GM12891 (cell line): ENCODE measurements around the gene MTFMT.
A peak's percentile ranks its signal among the peaks of the same experiment; 100 is the strongest.

Experiments
- DNase-seq: peaks from one replicate; pipeline ENCODE4 v3.0.0; 2011; ENCODE audit warnings: low spot score; ENCODE audit not compliant: insufficient read length
- FAIRE-seq: peaks from 2 replicates; lab custom pipeline; 2011; peaks lifted over from hg19 to GRCh38; lab: Jason Lieb, UNC
- PAX5 ChIP-seq: IDR thresholded peaks from 2 replicates; pipeline ENCODE4 v1.6.1; 2011; ENCODE audit warnings: low read length, moderate library complexity, mild to moderate bottlenecking; ENCODE audit not compliant: insufficient read depth, severe bottlenecking
- POLR2A ChIP-seq: IDR thresholded peaks from 2 replicates; pipeline ENCODE4 v1.6.1; 2011; ENCODE audit warnings: low read depth, low read length, control low read depth
- POLR2AphosphoS5 ChIP-seq: IDR thresholded peaks from 2 replicates; pipeline ENCODE4 v1.6.1; 2011; ENCODE audit warnings: low read depth, low read length, control low read depth
- POU2F2 ChIP-seq: IDR thresholded peaks from 2 replicates; pipeline ENCODE4 v1.6.1; 2011; ENCODE audit warnings: low read depth, mild to moderate bottlenecking, control low read depth, low read length, moderate library complexity
- SPI1 ChIP-seq: IDR thresholded peaks from 2 replicates; pipeline ENCODE4 v1.6.1; 2011; ENCODE audit warnings: low read depth, low read length, control low read depth
- TAF1 ChIP-seq: IDR thresholded peaks from 2 replicates; pipeline ENCODE4 v1.6.1; 2011; ENCODE audit warnings: low read depth, low read length, control low read depth

The MTFMT gene

GRCh38 chr15:64991536-64992135 is 37.8 kb downstream of the MTFMT start:
- FAIRE-seq (no peak), DNase-seq (no peak)
- TF ChIP-seq POU2F2 (no peak), POLR2AphosphoS5 (no peak), TAF1 (no peak)

- no peak for FAIRE-seq
- TF ChIP-seq TAF1 (peak; percentile 60; the same call in 1 of the 2 replicates), POLR2A (no peak; the same call in 1 of the 2 replicates)
Measured at GRCh38 chr15:64990168-64990470, 39.3 kb downstream of the MTFMT start.

GRCh38 chr15:64989416-64990167 is 39.8 kb downstream of the MTFMT start, which contains the start of gene SPG21:
Gene SPG21 (minus strand): TSS chr15:64989914. CDS start chr15:64983569, 6,345 bp downstream.
- TF ChIP-seq PAX5 (no peak), TAF1 (no peak), POU2F2 (0 out of 2 replicates have a peak, but pooled peaks have one; percentile 10), SPI1 (peak; percentile 88), POLR2AphosphoS5 (peak; percentile 78; the same call in 1 of the 2 replicates), POLR2A (peak; percentile 76; the same call in 1 of the 2 replicates)
- DNase-seq (peak; percentile 84), FAIRE-seq (peak; percentile 99)

More at GRCh38 chr15:64990168-64990470, 39.3 kb downstream of the MTFMT start:
- no peak for DNase-seq

- TF ChIP-seq POLR2AphosphoS5 (no peak), PAX5 (no peak), TAF1 (no peak), SPI1 (no peak), POU2F2 (no peak)
- FAIRE-seq (no peak), DNase-seq (no peak)
Measured at GRCh38 chr15:64987136-64987535, 42.3 kb downstream of the MTFMT start.

- TF ChIP-seq TAF1 (no peak), SPI1 (peak; percentile 49)
- FAIRE-seq (peak; percentile 5), DNase-seq (no peak)
Measured at GRCh38 chr15:64985366-64986033, 43.9 kb downstream of the MTFMT start.

GRCh38 chr15:64982472-64982871 is 47.0 kb downstream of the MTFMT start:
- FAIRE-seq (no peak), DNase-seq (no peak)
- TF ChIP-seq POLR2AphosphoS5, result no peak
- TF ChIP-seq POU2F2, result no peak
- no peak for TF ChIP-seq POLR2A
- TF ChIP-seq TAF1, result no peak
- no peak for TF ChIP-seq SPI1
- no peak for TF ChIP-seq PAX5

GRCh38 chr15:64981812-64982431 is 47.5 kb downstream of the MTFMT start:
- FAIRE-seq (no peak), DNase-seq (no peak)
- no peak for TF ChIP-seq POLR2A
- no peak for TF ChIP-seq TAF1
- no peak for TF ChIP-seq SPI1
- TF ChIP-seq POLR2AphosphoS5, result no peak
- TF ChIP-seq POU2F2, result no peak
- TF ChIP-seq PAX5, result no peak

GRCh38 chr15:64979252-64979710 is 50.2 kb downstream of the MTFMT start:
- TF ChIP-seq POU2F2, result no peak
- no peak for TF ChIP-seq POLR2AphosphoS5
- TF ChIP-seq TAF1, result no peak
- no peak for TF ChIP-seq PAX5
- TF ChIP-seq POLR2A, result no peak
- no peak for TF ChIP-seq SPI1
- FAIRE-seq (no peak), DNase-seq (no peak)

GRCh38 chr15:64975390-64975789 is 54.0 kb downstream of the MTFMT start:
- DNase-seq (no peak), FAIRE-seq (no peak)
- TF ChIP-seq TAF1 (no peak), POU2F2 (no peak), POLR2AphosphoS5 (no peak), PAX5 (no peak), POLR2A (no peak), SPI1 (no peak)

GRCh38 chr15:64970698-64971097 is 58.7 kb downstream of the MTFMT start:
- DNase-seq (no peak), FAIRE-seq (no peak)
- no peak for TF ChIP-seq PAX5
